ENCODE results near the gene GNAI3.

DNA sequence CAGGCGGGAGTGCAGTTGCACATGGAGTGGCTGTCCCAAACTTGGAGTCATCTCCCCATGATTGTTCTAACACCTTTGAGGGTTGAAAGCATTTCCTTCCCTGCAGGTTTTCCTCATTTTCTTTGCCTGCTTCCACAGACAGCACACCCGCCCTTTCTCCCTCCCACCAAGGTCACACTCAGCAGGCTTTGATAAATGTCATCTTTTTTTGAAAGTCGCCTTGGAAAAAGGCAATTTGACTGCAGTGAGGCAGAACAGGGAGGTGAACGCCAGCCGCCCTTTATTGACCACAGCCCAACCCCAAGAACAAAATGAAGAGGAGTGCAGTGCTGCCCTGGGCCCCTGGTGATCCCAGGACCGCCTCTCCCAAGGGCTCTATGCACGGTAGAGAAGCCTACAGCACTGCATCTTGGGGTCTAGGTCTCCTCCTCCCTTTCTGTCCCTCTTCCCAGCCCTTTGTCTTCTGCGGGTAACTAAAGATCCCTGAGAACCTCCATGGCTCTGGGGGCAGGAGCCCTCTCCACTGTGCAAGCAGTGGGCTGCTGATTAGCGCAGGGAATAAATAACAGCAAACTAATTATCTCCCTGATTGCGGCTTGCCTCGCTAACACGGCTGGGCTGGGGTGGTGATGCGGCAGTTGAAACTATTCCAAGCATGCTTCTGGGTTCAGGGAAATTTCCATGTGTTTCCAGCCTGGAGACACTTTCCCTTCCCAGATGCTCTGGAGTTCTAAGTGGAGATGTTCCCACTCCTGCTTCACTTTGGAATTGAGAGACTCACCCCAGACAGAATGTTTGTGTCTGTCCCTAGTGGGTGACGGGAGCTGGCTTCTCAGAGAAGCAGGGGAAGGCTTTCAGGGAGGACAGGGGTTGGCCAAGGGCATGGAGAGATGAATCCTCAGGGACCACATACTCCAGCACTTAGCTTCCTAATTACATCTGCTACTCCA, 27.1 kb upstream of the GNAI3 start:
- TF ChIP-seq, protein P1, sequence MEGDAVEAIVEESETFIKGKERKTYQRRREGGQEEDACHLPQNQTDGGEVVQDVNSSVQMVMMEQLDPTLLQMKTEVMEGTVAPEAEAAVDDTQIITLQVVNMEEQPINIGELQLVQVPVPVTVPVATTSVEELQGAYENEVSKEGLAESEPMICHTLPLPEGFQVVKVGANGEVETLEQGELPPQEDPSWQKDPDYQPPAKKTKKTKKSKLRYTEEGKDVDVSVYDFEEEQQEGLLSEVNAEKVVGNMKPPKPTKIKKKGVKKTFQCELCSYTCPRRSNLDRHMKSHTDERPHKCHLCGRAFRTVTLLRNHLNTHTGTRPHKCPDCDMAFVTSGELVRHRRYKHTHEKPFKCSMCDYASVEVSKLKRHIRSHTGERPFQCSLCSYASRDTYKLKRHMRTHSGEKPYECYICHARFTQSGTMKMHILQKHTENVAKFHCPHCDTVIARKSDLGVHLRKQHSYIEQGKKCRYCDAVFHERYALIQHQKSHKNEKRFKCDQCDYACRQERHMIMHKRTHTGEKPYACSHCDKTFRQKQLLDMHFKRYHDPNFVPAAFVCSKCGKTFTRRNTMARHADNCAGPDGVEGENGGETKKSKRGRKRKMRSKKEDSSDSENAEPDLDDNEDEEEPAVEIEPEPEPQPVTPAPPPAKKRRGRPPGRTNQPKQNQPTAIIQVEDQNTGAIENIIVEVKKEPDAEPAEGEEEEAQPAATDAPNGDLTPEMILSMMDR (CRISPR knock-in tag; IDR thresholded peaks at IDR 0.05), result no peak
- TF ChIP-seq HDAC2 (CRISPR knock-in tag; IDR thresholded peaks at IDR 0.05) (no peak), EHMT2 (IDR thresholded peaks at IDR 0.05; ENCODE audit: borderline replicate concordance, low read depth, low read length) (no peak), CBX5 (CRISPR knock-in tag; IDR thresholded peaks at IDR 0.05; ENCODE audit: borderline replicate concordance) (no peak), RBAK (CRISPR knock-in tag; IDR thresholded peaks at IDR 0.05) (no peak), RNF2 (conservative IDR thresholded peaks at IDR 0.05; ENCODE audit: low read depth) (no peak), MXI1 (IDR thresholded peaks at IDR 0.05; ENCODE audit: borderline replicate concordance, low read depth, low read length) (no peak), FOSL1 (CRISPR knock-in tag; IDR thresholded peaks at IDR 0.05; ENCODE audit: borderline replicate concordance) (no peak), NFE2 (CRISPR knock-in tag; IDR thresholded peaks at IDR 0.05) (no peak), NFYB (CRISPR knock-in tag; IDR thresholded peaks at IDR 0.05) (no peak), RFX3 (CRISPR knock-in tag; IDR thresholded peaks at IDR 0.05) (no peak), POLR2A (IDR thresholded peaks at IDR 0.05; ENCODE audit: insufficient read depth in 1 of 2, low read depth in 2 of 2, low read length in 2 of 2) (no peak), SP140L (CRISPR knock-in tag; IDR thresholded peaks at IDR 0.05; ENCODE audit: borderline replicate concordance) (no peak), ZNF253 (CRISPR knock-in tag; IDR thresholded peaks at IDR 0.05; ENCODE audit: borderline replicate concordance) (no peak)
